ENCODE measurements around the gene USH1C. TPM values are rescaled to one million over a fixed set of nuclear protein-coding genes. Genes with fewer than 3 reads are reported as not detected.

Gene USH1C
- total RNA-seq, 4 donors from 2014 or later: not detected

DNA sequence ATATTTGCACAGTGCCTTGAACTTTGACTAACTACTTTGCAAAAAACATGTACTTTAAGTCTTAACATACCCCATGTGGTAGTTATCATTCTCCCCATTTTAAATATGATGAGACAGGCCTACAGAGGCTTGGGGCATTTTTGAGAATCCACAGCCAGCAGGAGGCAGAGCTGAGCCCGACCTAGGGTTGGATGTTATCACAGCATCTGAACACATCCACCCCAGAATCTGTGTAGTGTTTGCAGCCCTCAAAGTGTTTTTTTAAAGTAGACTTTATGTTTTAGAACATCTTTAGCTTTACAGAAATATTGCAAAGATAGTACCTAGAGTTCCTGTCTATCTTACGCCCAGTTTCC lies 20.4 kb upstream of the USH1C start:
- no peaks in the 10 kb centered on the region for H3K4me1 ChIP-seq
- no peak overlapping the region for H3K4me3 ChIP-seq
- H3K27me3 ChIP-seq: peaks cover 0 to 8% (median 0%) of the 10 kb centered on the region in 4 donors
- no peak overlapping the region for H3K27ac ChIP-seq (replicated peaks in 1 of 4)
- intact Hi-C loops (cut with DNase I): no loop called here
- H3K36me3 ChIP-seq: no peaks in the 10 kb centered on the region
- no peaks in the 10 kb centered on the region for H3K9me3 ChIP-seq
- no peak for DNase-seq (ENCODE audit: extremely low spot score)
- 50% methylated on average over 2 of the region's 2 CpGs for WGBS
- TF ChIP-seq, protein P1, sequence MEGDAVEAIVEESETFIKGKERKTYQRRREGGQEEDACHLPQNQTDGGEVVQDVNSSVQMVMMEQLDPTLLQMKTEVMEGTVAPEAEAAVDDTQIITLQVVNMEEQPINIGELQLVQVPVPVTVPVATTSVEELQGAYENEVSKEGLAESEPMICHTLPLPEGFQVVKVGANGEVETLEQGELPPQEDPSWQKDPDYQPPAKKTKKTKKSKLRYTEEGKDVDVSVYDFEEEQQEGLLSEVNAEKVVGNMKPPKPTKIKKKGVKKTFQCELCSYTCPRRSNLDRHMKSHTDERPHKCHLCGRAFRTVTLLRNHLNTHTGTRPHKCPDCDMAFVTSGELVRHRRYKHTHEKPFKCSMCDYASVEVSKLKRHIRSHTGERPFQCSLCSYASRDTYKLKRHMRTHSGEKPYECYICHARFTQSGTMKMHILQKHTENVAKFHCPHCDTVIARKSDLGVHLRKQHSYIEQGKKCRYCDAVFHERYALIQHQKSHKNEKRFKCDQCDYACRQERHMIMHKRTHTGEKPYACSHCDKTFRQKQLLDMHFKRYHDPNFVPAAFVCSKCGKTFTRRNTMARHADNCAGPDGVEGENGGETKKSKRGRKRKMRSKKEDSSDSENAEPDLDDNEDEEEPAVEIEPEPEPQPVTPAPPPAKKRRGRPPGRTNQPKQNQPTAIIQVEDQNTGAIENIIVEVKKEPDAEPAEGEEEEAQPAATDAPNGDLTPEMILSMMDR (IDR thresholded peaks at IDR 0.05): no peak
- no peak for TF ChIP-seq POLR2A (IDR thresholded peaks at IDR 0.05; ENCODE audit: low read depth)
- no peak for TF ChIP-seq POLR2AphosphoS5 (IDR thresholded peaks at IDR 0.05)
- no peak for TF ChIP-seq EP300 (IDR thresholded peaks at IDR 0.05)

DNA sequence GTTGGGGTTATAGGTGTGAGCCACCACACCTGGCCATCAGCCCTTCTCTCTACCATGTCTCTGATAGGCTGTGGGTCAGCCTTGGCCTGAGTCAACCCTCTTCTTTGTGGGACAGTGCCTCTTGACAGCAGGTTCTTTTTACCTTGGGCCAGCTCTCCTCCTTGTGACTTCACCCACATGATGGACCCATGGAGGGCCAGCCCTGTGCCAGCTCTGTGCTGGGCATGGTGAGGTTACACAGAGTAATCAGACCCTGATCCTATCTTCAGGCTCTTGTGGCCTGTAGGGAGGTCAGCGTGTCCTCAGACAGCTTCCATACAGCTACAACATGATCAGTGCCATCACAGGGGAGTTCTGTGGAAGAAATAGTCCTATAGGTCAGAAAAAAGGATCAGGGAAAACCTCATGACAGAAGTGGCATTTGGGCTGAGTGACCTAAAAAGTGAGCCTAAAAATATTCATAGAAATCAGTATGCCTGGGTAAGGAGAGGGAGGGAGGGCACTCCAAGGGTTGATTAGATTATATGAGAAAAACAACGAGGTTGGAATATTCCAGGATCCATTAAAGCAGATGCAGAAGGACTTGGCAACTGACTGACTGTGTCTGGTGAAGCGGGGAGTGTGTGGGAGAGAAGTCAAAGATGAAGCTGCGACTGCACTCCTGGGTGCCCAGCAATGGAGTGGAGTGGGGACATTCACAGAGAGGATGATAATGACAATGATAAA lies 19.9 kb upstream of the USH1C start:
- no peaks in the 10 kb centered on the region for H3K36me3 ChIP-seq
- no peaks in the 10 kb centered on the region for H3K9me3 ChIP-seq
- H3K4me3 ChIP-seq: no peak overlapping the region
- TF ChIP-seq POLR2AphosphoS5 (IDR thresholded peaks at IDR 0.05) (no peak), EP300 (IDR thresholded peaks at IDR 0.05) (no peak), POLR2A (IDR thresholded peaks at IDR 0.05; ENCODE audit: low read depth) (no peak)
- TF ChIP-seq, protein P1 (IDR thresholded peaks at IDR 0.05): no peak
- no peak for DNase-seq (ENCODE audit: extremely low spot score)
- H3K27ac ChIP-seq (replicated peaks in 1 of 4): no peak overlapping the region
- intact Hi-C loops (cut with DNase I): no loop called here
- WGBS: 79% methylated on average over 4 of the region's 4 CpGs
- peaks cover 0 to 13% (median 0%) of the 10 kb centered on the region in 4 donors for H3K27me3 ChIP-seq
- no peaks in the 10 kb centered on the region for H3K4me1 ChIP-seq

DNA sequence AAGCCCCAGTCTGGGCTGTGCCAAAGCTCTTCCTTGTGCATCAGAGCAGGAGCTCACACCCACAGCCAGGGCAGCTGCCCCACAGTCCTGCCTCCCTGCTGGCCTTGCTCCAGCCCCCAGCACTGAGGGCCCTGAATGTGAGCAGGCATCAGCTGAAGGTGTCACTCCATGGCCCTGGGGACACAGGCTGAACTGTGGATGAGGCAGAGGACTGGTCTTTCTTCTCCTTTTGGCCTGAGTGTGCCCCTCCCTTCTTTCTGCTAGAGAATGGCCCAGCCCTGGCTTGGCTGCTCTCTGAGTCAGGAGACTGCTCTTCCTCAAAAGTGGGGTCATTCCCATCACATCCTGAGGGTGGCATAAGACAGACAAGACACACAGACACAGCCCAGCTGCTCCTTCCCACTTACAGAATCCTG lies 19.0 kb upstream of the USH1C start:
- H3K4me3 ChIP-seq: no peak overlapping the region
- no peaks in the 10 kb centered on the region for H3K9me3 ChIP-seq
- TF ChIP-seq EP300 (IDR thresholded peaks at IDR 0.05) (no peak), POLR2A (IDR thresholded peaks at IDR 0.05; ENCODE audit: low read depth) (no peak), POLR2AphosphoS5 (IDR thresholded peaks at IDR 0.05) (no peak)
- TF ChIP-seq, protein P1 (IDR thresholded peaks at IDR 0.05): no peak
- no peaks in the 10 kb centered on the region for H3K4me1 ChIP-seq
- H3K27ac ChIP-seq (replicated peaks in 1 of 4): no peak overlapping the region
- H3K27me3 ChIP-seq: peaks cover 0 to 22% (median 0%) of the 10 kb centered on the region in 4 donors
- no peak for DNase-seq (ENCODE audit: extremely low spot score)
- H3K36me3 ChIP-seq: no peaks in the 10 kb centered on the region
- intact Hi-C loops (cut with DNase I): no loop called here

DNA sequence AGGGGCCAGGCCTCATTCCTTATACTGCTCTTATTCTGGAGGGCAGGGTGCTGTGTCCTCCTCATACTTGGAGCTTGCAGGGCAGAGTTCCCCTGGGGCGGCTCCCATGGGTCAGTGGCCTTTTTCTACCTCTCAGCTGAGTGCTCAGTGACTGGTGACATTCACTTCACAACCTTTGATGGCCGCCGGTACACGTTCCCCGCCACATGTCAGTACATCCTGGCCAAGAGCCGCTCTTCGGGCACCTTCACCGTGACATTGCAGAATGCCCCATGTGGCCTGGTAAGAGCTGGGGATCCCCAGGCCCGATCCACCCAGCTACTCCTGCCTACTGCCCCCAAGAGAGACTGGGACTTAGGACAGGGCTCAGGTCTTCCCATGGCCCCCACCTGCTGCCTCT lies 17.3 kb upstream of the USH1C start:
- intact Hi-C loops (cut with DNase I): no loop called here
- no peak for TF ChIP-seq POLR2A (IDR thresholded peaks at IDR 0.05; ENCODE audit: low read depth)
- no peak for TF ChIP-seq EP300 (IDR thresholded peaks at IDR 0.05)
- TF ChIP-seq, protein P1 (IDR thresholded peaks at IDR 0.05): no peak
- TF ChIP-seq POLR2AphosphoS5 (IDR thresholded peaks at IDR 0.05): no peak
- Histone ChIP-seq H3K36me3 (no peaks in the 10 kb centered on the region), H3K4me3 (no peak overlapping the region), H3K27me3 (peaks cover 0 to 36% (median 0%) of the 10 kb centered on the region in 4 donors), H3K27ac (replicated peaks in 1 of 4) (no peak overlapping the region), H3K9me3 (no peaks in the 10 kb centered on the region), H3K4me1 (no peaks in the 10 kb centered on the region)
- DNase-seq (ENCODE audit: extremely low spot score): no peak
- 94% methylated on average over 9 of the region's 9 CpGs for WGBS

DNA sequence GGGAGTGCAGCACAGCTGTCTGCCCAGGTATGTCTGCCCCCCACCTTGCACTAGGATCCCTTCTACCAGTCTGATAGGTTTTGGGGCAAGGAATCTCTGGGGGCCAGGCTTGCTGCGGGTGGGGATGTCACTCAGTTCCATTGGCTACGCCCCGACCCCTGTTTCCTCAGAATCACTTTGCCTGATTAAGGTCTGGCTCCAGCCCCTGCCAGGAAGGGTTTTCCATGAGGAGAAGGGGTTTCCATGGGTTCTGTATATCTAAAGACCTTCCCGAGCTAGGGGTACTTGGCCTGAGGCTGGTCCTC lies 16.8 kb upstream of the USH1C start:
- Histone ChIP-seq H3K36me3 (no peaks in the 10 kb centered on the region), H3K4me3 (no peak overlapping the region), H3K27ac (replicated peaks in 1 of 4) (no peak overlapping the region), H3K27me3 (peaks cover 0 to 36% (median 0%) of the 10 kb centered on the region in 4 donors), H3K4me1 (no peaks in the 10 kb centered on the region), H3K9me3 (no peaks in the 10 kb centered on the region)
- TF ChIP-seq EP300 (IDR thresholded peaks at IDR 0.05): no peak
- no peak for TF ChIP-seq POLR2A (IDR thresholded peaks at IDR 0.05; ENCODE audit: low read depth)
- TF ChIP-seq, protein P1 (IDR thresholded peaks at IDR 0.05): no peak
- no peak for TF ChIP-seq POLR2AphosphoS5 (IDR thresholded peaks at IDR 0.05)
- WGBS: 91% methylated on average over 4 of the region's 4 CpGs
- DNase-seq (ENCODE audit: extremely low spot score): no peak
- intact Hi-C loops (cut with DNase I): no loop called here
